ENCODE measurements around the gene SYNJ1.

SYNJ1 gene

DNA sequence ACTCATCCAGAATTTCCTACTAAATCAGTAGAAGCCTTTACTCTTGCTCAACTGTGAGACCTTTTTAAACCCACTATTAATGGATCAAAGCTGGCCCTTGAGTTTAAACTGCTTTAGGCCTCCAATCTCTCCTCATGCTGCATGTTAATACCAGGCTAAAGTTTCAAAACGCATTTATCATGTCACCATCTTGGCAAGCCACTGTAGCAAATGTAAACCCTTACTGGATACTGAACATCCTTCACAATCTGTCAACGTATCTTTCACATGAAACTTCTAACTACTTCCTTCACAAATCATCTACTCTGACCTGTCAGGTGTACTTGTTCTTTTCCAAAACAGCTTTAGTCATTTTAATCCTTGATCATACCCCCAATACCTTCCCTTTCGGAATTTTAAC, 40.7 kb upstream of the SYNJ1 start:
- no peak overlapping the region for H3K4me3 ChIP-seq (ENCODE audit: low read length)
- no peak for DNase-seq (ENCODE audit: low read depth)
- TF ChIP-seq, protein P1, sequence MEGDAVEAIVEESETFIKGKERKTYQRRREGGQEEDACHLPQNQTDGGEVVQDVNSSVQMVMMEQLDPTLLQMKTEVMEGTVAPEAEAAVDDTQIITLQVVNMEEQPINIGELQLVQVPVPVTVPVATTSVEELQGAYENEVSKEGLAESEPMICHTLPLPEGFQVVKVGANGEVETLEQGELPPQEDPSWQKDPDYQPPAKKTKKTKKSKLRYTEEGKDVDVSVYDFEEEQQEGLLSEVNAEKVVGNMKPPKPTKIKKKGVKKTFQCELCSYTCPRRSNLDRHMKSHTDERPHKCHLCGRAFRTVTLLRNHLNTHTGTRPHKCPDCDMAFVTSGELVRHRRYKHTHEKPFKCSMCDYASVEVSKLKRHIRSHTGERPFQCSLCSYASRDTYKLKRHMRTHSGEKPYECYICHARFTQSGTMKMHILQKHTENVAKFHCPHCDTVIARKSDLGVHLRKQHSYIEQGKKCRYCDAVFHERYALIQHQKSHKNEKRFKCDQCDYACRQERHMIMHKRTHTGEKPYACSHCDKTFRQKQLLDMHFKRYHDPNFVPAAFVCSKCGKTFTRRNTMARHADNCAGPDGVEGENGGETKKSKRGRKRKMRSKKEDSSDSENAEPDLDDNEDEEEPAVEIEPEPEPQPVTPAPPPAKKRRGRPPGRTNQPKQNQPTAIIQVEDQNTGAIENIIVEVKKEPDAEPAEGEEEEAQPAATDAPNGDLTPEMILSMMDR (IDR thresholded peaks at IDR 0.05; ENCODE audit: insufficient read depth, low read depth, low read length, missing control alignments): no peak

DNA sequence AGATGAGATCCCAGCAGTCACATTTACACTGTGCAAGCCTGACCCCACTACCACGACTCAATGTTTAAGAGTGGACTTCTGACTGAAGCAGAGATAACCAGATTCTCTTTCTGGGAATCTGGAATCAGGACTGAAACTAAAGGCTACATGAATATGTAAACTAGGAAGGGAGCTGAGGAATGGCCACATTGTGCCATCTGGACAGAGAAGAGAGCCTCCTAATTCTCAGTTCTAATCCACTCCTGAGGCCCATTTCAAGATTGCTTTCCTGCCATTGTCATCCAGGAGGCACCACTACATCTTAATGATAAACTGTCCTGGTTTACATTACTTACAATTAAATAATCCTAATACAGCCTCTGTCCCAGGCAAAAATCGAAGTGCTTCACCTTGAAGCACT, 37.2 kb upstream of the SYNJ1 start:
- DNase-seq (ENCODE audit: low read depth): no peak
- H3K4me3 ChIP-seq (ENCODE audit: low read length): no peak overlapping the region
- TF ChIP-seq, protein P1 (IDR thresholded peaks at IDR 0.05; ENCODE audit: insufficient read depth, low read depth, low read length, missing control alignments): no peak

DNA sequence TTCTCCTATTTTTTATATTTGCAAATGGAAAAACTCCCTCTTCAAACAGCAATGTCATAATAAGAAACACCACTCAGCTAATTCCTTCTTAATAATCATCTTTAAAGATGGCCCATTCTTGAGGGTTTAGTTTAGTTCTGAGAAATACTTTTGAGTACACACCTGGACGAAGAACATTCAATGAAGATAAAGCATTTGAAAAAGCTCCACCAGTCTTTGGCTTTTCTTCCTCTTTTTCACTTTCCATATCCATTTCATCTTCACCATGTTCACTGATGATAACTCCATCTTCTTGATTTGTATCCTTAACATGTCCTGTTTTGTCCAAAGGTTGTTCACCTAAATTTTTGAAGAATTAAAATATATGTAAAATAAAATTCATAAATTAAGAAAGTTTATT, 36.4 kb upstream of the SYNJ1 start:
- DNase-seq (ENCODE audit: low read depth): no peak
- H3K4me3 ChIP-seq (ENCODE audit: low read length): no peak overlapping the region
- TF ChIP-seq, protein P1 (IDR thresholded peaks at IDR 0.05; ENCODE audit: insufficient read depth, low read depth, low read length, missing control alignments): no peak

DNA sequence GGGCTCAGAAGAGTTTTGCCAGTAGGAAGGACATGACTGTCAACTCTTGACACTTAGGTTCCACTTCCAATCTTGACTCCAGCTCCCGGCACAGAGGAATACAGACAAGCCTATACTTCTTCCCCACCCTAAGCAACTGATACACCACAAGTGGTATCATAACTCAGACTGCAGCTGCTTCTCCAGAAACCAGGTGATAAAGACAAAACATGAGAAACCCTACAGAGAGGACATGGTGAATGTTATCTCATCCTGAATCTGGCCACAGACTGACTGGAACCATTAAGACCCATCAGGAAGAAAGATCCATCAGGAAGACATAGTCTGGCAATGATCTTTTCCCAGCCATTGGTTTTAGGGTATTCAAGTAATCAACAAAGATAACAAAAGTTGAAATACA, 30.0 kb upstream of the SYNJ1 start:
- TF ChIP-seq, protein P1 (IDR thresholded peaks at IDR 0.05; ENCODE audit: insufficient read depth, low read depth, low read length, missing control alignments): no peak
- DNase-seq (ENCODE audit: low read depth): no peak
- no peak overlapping the region for H3K4me3 ChIP-seq (ENCODE audit: low read length)

DNA sequence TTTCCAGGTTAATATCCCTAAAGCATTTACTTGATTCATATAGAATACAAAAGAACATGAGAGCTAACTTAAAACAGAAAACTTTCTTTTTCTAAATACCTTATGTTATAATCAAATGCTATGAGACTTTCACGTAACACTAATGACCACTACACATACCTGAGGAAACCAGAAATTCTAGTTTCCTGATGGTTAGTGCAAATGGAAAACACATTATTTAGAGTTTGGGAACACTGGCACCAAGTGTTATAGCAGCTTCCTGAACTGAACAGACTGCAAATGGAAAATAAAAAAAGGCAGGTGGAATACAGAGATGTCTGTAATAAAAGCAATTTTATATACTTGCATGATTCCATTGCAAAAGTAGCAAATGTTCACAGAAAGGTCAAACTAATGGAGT, 28.3 kb upstream of the SYNJ1 start:
- no peak for DNase-seq (ENCODE audit: low read depth)
- TF ChIP-seq, protein P1 (IDR thresholded peaks at IDR 0.05; ENCODE audit: insufficient read depth, low read depth, low read length, missing control alignments): no peak

DNA sequence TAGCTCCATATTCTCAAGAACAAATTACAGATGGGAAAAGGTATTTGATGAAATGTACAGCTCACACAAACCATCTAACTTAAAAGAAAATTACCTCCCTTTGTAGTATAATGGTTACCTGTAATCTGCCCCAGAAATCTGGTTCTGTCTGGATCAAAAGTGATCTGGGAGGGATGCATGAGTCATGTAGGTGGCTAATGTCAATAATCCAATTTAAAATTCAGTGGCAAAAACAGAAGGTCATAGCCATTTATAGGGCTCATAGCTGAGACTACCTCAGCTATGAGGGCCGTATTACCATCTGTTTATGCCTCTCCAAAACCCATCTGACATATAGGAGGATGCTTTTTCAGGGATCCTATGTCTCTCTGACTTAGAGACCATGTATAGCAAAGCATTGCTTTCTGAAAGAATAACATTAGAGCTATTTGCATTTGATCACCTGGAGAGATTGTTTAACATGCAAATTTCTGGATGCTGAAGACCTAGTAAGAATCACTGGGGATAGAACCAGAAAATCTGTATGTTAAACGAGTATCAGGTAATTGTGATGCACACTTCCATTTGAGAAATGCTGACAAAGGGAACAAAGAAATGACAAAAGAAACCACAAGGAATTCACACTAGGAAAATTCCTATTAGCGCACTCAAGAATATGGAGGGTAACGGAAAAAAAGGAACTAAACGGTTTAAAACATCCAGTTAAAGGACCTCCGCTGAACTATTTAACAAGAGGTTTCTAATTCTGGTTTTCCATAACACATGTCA, 26.2 kb upstream of the SYNJ1 start:
- TF ChIP-seq, protein P1 (IDR thresholded peaks at IDR 0.05; ENCODE audit: insufficient read depth, low read depth, low read length, missing control alignments): no peak

More for the DNA sequence above, 28.3 kb upstream of the SYNJ1 start:
- H3K4me3 ChIP-seq (ENCODE audit: low read length): no peak overlapping the region

DNA sequence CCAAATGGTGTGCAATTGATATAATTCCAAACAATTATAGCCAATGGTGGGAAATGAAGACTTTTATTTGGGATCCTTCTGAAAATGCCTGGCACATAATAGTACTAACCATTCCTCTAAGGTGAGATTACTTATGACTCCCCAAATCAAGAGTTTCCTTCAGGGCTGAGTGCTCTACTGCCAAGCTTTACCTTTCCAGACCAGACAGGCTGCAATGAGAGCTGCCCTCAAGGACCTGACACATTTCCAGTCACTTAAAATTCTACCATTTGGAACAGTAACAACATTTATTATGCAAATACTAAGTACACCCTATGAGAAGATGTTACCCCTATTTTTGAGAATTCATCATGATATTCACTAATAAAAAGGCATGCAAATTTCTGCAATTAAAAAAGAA, 22.6 kb upstream of the SYNJ1 start:
- no peak for DNase-seq (ENCODE audit: low read depth)
- TF ChIP-seq, protein P1 (IDR thresholded peaks at IDR 0.05; ENCODE audit: insufficient read depth, low read depth, low read length, missing control alignments): no peak
- H3K4me3 ChIP-seq (ENCODE audit: low read length): no peak overlapping the region

More for the DNA sequence above, 26.2 kb upstream of the SYNJ1 start:
- H3K4me3 ChIP-seq (ENCODE audit: low read length): no peak overlapping the region
- DNase-seq (ENCODE audit: low read depth): no peak
